HG03520 (cell line): ENCODE data around the gene FABP3.

Experiments used
- ATAC-seq: cut with Tn5 transposase; IDR thresholded peaks from one replicate; pipeline ENCODE4 v1.9.1; 2021; ENCODE audit warnings: mild to moderate bottlenecking, moderate library complexity; ENCODE audit not compliant: unreplicated experiment

The FABP3 gene

DNA sequence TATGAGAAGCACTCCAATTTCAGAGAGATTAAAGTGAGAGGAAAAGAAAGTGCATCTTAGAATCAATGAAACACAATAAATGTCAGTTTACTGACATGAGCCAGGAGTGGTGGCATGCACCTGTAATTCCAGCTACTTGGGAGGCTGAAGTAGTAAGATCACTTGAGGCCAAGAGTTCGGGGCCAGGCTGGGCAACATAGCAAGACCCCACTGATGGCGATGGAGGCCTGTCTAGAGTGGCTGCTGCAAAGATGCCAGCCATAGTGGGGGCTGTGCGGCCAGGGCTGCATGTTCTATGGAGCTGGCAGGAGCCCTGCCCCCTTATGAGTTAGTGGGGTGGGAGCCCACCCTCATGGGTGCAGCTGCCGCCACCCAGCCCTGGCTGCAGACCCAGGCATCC is 48.8 kb downstream of the FABP3 start:
- ATAC-seq = no peak

DNA sequence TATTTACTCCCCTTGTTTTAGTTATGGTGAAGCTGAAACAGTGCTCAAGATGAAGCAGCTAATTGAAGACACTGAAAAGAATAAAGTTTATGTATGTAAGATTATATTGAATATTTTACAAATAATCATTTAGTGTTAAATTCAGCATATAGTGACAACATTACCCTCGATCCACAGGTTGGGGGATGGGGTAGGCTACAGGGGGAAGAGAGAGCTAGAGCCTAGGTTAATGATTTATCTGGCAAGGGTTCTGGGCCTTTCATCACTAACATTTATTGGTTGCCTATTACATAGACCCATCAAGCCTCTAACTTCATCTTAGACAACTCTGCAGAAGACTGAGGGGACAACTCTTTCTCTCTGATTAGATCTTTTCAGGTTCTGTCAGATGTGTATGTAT is 54.7 kb downstream of the FABP3 start:
- ATAC-seq = no peak

DNA sequence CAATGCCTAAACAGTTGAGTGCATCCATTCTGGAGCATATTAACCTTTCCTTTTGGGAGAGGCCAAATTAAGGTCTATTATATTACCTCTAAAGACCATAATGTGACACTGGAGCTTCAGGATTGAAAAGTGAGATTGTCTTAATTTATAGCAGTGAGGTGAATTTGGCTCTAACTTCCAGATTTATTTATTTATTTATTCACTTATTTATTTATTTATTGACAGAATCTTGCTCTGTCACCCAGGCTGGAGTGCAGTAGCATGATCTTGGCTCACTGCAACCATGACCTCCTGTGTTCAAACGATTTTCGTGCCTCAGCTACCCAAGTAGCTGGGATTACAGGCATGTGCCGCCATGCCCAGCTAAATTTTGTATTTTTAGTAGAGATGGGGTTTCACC is 57.0 kb downstream of the FABP3 start:
- no peak for ATAC-seq
